Loucy (cell line): ENCODE measurements around the gene GBP2.

Source experiments
- H2AFZ ChIP-seq: fragments of 200-600 bp; sonication (generic); 2 replicates; pipeline ENCODE4 v1.6.0; 2016; ENCODE audit warnings: antibody characterized with exemption, mild to moderate bottlenecking, low read length, moderate library complexity
- H3F3A ChIP-seq: fragments of 200-600 bp; 2 replicates; pipeline ENCODE4 v1.6.0; 2016; ENCODE audit warnings: antibody characterized with exemption, low read depth, mild to moderate bottlenecking
- H3K27me3 ChIP-seq: fragments of 200-600 bp; sonication (generic); 2 replicates; pipeline ENCODE4 v1.6.1; 2014; ENCODE audit warnings: low read length, mild to moderate bottlenecking; ENCODE audit not compliant: insufficient read depth, poor library complexity, severe bottlenecking
- H3K36me3 ChIP-seq: fragments of 200-600 bp; sonication (generic); 2 replicates; pipeline ENCODE4 v1.6.1; 2016; ENCODE audit warnings: low read length; ENCODE audit not compliant: insufficient read depth
- H3K4me1 ChIP-seq: fragments of 200-600 bp; sonication (generic); 2 replicates; pipeline ENCODE4 v1.5.1; 2014; ENCODE audit warnings: low read length, mild to moderate bottlenecking; ENCODE audit not compliant: insufficient read depth, poor library complexity, severe bottlenecking
- H3K4me2 ChIP-seq: fragments of 200-600 bp; sonication (generic); 2 replicates; pipeline ENCODE4 v1.6.0; 2014; ENCODE audit warnings: antibody characterized with exemption, low read length, low read depth, mild to moderate bottlenecking; ENCODE audit not compliant: poor library complexity, severe bottlenecking
- H3K4me3 ChIP-seq: fragments of 200-600 bp; sonication (generic); 2 replicates; pipeline ENCODE4 v1.5.1; 2014; ENCODE audit warnings: low read length, mild to moderate bottlenecking, mixed read lengths; ENCODE audit not compliant: poor library complexity, severe bottlenecking
- H3K79me2 ChIP-seq: fragments of 200-600 bp; sonication (generic); 2 replicates; pipeline ENCODE4 v1.6.1; 2014; ENCODE audit warnings: low read length; ENCODE audit not compliant: insufficient read depth
- H3K9ac ChIP-seq: fragments of 200-600 bp; sonication (generic); 2 replicates; pipeline ENCODE4 v1.6.0; 2014; ENCODE audit warnings: mild to moderate bottlenecking, low read depth, low read length, moderate library complexity; ENCODE audit not compliant: poor library complexity, severe bottlenecking
- H3K9me2 ChIP-seq: fragments of 200-600 bp; sonication (generic); replicated peaks from 2 replicates; pipeline ENCODE4 v1.6.1; 2016; ENCODE audit warnings: low read depth, low read length, mixed read lengths
- H3K9me3 ChIP-seq: fragments of 200-600 bp; sonication (generic); 2 replicates; pipeline ENCODE4 v1.6.1; 2014; ENCODE audit warnings: mild to moderate bottlenecking, antibody characterized with exemption, low read length, low read depth; ENCODE audit not compliant: insufficient read depth
- H4K20me1 ChIP-seq: fragments of 200-600 bp; sonication (generic); 2 replicates; pipeline ENCODE4 v1.6.0; 2014; ENCODE audit warnings: antibody characterized with exemption, low read length, mild to moderate bottlenecking; ENCODE audit not compliant: insufficient read depth, poor library complexity, severe bottlenecking
- EZH2phosphoT487 ChIP-seq: fragments of 200-600 bp; IDR thresholded peaks from 2 replicates; pipeline ENCODE4 v1.6.1; 2018; ENCODE audit warnings: antibody characterized with exemption, mild to moderate bottlenecking, moderate library complexity, borderline replicate concordance
- TF ChIP-seq, protein P1 (sequence below): fragments of 200-600 bp; sonication (generic); conservative IDR thresholded peaks from 2 replicates; pipeline ENCODE4 v1.5.1; 2014; ENCODE audit warnings: mild to moderate bottlenecking, antibody characterized with exemption, low read length

Gene GBP2

DNA sequence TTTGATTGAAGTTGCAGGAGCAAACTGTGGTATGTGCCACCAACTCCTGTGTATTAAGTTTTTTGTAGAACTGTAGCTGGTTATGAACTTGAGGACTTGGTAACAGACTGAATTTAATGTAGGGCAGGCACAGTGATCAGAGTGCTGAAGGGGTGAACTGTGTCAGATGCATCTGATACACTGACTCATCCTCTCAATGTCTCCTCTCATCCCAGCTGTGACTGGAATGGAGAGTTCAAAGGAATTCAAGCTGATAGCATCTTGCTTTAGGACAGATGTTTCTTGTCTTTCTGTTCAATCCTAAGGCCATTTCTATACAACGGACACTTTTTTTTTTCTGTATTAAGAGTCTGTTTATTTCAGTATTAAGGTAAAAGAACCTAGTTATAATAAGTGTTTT is 36.0 kb downstream of the GBP2 start:
- Histone ChIP-seq H2AFZ (no peak overlapping the region), H3K4me3 (no peak overlapping the region), H4K20me1 (no peaks in the 10 kb centered on the region), H3K4me2 (no peak overlapping the region), H3K9me2 (no peaks in the 10 kb centered on the region), H3F3A (no peaks in the 10 kb centered on the region), H3K36me3 (no peaks in the 10 kb centered on the region), H3K4me1 (no peaks in the 10 kb centered on the region), H3K9ac (no peak overlapping the region), H3K27me3 (no peaks in the 10 kb centered on the region), H3K79me2 (no peaks in the 10 kb centered on the region), H3K9me3 (no peaks in the 10 kb centered on the region)
- TF ChIP-seq, protein P1, sequence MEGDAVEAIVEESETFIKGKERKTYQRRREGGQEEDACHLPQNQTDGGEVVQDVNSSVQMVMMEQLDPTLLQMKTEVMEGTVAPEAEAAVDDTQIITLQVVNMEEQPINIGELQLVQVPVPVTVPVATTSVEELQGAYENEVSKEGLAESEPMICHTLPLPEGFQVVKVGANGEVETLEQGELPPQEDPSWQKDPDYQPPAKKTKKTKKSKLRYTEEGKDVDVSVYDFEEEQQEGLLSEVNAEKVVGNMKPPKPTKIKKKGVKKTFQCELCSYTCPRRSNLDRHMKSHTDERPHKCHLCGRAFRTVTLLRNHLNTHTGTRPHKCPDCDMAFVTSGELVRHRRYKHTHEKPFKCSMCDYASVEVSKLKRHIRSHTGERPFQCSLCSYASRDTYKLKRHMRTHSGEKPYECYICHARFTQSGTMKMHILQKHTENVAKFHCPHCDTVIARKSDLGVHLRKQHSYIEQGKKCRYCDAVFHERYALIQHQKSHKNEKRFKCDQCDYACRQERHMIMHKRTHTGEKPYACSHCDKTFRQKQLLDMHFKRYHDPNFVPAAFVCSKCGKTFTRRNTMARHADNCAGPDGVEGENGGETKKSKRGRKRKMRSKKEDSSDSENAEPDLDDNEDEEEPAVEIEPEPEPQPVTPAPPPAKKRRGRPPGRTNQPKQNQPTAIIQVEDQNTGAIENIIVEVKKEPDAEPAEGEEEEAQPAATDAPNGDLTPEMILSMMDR, result no peak
- TF ChIP-seq EZH2phosphoT487, result no peak

DNA sequence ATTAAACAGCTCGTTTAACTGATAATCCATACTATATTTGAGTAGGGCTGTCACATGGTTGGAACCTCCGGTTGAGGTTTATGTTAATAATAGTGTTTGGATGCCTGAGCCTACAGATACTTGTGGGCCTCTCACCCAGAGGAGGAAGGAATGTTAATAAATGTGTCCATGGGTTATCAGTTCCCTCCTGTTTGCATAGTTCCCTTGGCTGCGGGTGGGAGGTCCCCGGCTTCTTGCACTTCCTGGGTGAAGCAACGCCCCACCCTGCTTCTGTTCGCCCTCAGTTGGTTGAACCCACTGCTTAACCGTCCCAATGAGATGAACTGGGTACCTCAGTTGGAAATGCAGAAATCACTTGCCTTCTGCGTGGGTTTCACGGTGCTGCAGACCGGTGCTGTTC is 37.3 kb downstream of the GBP2 start:
- H3F3A ChIP-seq, result no peaks in the 10 kb centered on the region
- no peaks in the 10 kb centered on the region for H4K20me1 ChIP-seq
- H3K27me3 ChIP-seq, result no peaks in the 10 kb centered on the region
- H3K9me2 ChIP-seq, result no peaks in the 10 kb centered on the region
- H3K79me2 ChIP-seq, result no peaks in the 10 kb centered on the region
- H3K4me3 ChIP-seq, result no peak overlapping the region
- no peak overlapping the region for H3K9ac ChIP-seq
- no peak overlapping the region for H3K4me2 ChIP-seq
- TF ChIP-seq EZH2phosphoT487, result no peak
- TF ChIP-seq, protein P1, result no peak
- H3K36me3 ChIP-seq, result no peaks in the 10 kb centered on the region
- no peak overlapping the region for H2AFZ ChIP-seq
- no peaks in the 10 kb centered on the region for H3K9me3 ChIP-seq
- no peaks in the 10 kb centered on the region for H3K4me1 ChIP-seq

DNA sequence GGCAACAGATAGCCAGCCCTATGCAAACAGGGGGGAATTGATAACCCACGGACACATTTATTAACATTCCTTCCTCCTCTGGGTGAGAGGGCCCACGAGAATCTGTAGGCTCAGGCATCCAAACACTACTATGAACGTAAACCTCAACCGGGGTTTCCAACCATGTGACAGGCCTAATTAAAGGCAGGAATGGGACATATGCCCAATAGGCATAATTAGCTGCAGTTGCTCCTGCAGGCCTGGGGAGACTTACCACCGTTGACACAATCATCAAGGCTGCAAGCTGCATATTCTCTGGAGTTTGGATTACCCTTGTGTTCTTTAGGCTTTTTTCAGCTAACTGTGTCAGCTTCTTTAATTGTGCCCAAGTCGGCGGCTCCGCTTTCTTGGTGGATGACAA is 38.7 kb downstream of the GBP2 start:
- Histone ChIP-seq H3K36me3 (no peaks in the 10 kb centered on the region), H3K9ac (no peak overlapping the region), H3K4me2 (no peak overlapping the region), H3K4me1 (no peaks in the 10 kb centered on the region), H3F3A (no peaks in the 10 kb centered on the region), H3K27me3 (no peaks in the 10 kb centered on the region), H2AFZ (no peak overlapping the region), H3K9me2 (no peaks in the 10 kb centered on the region), H3K79me2 (no peaks in the 10 kb centered on the region), H3K9me3 (no peaks in the 10 kb centered on the region), H3K4me3 (no peak overlapping the region), H4K20me1 (no peaks in the 10 kb centered on the region)
- TF ChIP-seq, protein P1, result no peak
- no peak for TF ChIP-seq EZH2phosphoT487
